GM18858 (cell line): ENCODE measurements around the gene FKBP9.
A peak's percentile ranks its signal among the peaks of the same experiment; 100 is the strongest.
"Not testable (repeated sequence)": the region's sequence is repeated elsewhere in the genome, so short reads cannot be mapped to it uniquely, and the experiment has no call there.

ENCODE experiments used
- ATAC-seq: cut with Tn5 transposase; IDR thresholded peaks from one replicate; pipeline ENCODE4 v1.9.1; 2021; ENCODE audit not compliant: unreplicated experiment

The FKBP9 gene

DNA sequence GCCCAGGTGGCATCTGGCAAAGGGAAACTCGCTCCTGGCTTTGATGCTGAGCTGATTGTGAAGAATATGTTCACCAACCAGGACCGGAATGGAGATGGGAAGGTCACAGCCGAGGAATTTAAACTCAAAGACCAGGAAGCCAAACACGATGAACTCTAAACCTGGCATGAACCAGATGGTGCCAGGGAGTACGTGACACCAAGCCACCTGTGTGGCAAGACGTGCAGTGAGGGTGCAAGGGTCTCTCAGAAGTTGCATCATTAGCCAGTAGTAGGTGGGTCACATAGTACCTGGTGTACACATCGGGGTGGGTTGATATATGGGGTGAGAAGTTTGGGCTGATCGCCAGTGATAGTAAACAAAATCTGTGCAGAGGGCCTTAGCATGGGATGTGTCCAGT, 48.0 kb downstream of the FKBP9 start:
- not testable (repeated sequence) for ATAC-seq

DNA sequence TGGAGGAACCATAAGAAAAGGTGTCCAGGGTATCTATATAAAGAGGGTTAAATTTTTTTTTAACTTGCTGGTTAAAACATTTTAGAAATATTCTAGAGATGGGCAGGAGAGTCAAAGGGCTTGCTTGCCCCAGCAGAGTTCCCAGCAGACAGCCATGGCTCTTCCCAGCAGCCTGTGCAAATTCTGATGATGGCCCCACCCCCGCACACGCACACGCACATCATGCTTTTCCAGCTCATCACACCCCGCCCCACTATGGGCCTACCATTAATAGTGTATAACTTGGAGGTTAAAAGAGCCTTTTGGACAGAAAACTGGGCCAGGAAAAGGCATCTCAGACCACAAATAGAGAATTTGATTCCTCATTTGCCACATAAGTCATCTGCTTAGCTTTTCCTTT, 48.5 kb downstream of the FKBP9 start:
- ATAC-seq = not testable (repeated sequence)

DNA sequence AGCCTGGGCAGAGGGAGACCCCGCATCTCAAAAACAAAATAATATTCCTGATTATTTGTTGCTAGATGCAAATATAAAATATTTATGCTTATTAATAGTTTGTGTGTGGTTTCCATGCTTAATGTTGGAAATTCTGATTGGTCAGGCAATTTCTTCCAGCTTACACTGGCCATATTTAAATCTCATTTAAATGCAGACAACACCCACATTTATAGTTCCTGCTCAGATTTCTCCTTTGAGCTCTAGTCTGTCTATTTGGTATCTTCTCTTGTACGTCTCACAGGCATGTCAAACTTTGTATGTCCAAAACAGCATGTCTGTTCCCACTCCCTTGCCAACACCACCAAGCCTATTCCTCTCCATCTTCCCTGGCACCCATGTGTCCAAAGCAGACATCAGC, 52.5 kb downstream of the FKBP9 start:
- no peak for ATAC-seq

DNA sequence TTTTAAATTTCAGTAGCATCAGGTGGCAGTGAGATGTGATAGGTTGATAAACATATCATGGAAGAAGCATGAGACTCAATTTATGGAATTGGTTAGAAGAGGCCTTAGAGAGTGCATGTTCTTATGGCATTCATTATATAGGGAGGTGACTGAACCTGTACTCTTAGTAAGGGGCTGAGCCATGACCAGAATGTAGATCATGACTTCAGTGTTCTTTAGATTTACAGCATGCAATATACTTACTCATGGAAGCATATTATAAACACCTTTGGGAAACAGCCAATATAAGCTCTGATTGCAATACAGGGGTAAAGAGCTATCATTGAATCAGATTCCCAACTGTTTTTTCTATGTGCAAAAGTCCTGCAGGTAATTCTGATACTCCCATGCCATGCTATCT, 55.1 kb downstream of the FKBP9 start:
- ATAC-seq = no peak

DNA sequence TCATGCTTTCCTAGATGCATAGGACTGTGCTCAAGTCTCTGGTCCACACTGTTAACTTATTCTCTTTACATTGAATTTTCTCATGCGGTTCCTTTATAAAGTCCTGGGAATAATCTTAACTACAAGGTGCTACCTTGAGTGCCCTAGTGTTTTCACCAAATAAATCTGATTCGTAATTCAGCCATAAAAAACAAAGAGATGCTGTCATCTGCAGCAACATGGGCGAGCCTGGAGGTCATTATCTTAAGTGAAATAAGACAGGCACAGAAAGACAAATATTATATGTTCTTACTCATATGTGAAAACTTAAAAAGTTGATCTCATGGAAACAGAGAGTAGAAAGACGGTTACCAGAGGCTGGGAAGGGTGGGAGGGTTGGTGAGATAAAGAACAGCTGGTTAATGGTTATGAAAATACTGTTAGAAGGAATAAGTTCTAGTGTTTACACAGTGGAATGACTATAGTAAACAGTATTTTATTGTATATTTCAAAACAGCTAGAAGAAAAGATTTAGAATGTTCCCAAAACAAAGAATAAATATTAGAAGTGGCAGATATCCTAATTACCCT, 67.0 kb downstream of the FKBP9 start:
- no peak for ATAC-seq

DNA sequence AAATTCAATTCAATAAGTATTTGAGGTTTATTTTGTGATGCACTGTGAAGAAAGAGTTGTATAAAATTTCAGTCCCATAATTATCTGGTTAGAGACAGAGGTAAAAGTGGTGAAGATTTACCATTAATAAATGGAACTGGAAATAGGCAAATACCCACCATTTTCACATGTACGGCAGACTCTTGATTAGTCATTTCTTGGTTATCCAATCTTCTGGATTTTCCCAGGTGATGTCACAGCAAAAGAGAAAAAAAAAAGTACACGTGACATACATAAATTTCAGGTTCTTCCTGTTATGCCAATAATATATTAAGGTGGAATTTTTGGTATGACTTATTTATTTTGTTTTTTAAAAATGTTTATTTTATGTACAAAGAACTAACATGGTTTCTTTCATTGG, 78.5 kb downstream of the FKBP9 start:
- no peak for ATAC-seq

DNA sequence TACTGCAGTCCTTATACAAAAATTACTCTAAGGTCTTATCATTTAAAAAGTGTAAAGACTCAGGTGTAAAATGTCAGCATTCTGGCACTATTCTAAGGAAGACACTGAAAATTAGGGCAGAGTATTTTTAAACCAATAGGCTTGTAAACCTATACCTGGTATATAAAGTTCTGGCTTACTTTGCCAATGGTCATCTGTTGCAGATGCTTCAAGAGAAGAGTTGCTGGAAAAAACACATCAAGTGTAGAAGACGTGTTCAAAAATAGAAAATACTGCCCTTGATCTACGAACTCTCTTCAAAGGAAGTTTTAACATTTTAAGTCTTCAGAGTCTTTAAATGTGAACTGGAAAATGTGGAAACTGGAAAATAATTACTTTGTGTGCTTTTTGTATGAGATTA, 81.4 kb downstream of the FKBP9 start:
- no peak for ATAC-seq

DNA sequence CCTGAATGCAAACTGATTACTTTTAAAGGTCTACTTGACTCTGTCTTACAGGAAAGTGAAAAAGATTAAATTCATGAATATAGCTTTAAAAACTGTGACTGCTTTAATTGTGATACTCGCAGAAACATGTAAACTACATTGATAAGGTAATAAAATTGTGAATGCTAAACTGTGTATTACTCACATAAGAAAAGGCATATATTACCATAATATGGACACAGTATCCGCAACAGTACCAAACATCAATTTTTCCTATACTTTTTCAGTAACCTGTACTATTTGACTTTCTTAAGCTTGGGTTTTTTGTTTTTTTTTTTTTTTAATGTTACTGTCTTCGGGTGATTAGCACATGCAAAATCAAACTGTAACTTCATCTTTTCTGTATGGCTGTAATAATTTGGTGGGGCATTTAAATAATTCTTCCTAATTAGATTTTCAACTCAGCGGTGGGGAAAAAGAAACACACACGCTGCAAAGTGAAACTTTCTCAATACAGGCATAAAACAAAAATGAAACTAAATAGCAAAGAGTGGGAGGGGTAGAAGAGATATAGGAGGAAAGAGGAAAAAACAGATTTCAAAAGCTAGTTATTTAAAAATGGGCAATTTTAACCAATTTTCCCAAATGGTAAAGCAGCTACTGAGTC, 82.1 kb downstream of the FKBP9 start:
- ATAC-seq = peak; percentile 27

DNA sequence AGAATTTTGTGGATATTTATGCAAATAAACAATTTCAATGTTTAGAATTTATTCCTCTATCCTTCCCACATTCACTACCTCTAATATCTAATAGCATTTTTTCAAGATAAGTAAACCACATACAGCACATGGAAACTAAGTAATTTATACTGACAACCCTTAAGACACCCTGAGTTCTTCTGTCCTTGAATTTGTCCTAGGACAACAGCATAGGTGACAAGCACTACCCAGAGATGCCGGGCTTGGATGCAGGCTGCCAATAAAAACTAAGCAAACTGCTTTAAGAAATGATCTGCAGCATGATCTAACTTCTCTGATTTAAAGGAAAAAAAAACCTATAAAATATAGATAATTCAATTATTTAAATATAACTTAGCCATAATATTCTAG, 82.7 kb downstream of the FKBP9 start:
- no peak for ATAC-seq

DNA sequence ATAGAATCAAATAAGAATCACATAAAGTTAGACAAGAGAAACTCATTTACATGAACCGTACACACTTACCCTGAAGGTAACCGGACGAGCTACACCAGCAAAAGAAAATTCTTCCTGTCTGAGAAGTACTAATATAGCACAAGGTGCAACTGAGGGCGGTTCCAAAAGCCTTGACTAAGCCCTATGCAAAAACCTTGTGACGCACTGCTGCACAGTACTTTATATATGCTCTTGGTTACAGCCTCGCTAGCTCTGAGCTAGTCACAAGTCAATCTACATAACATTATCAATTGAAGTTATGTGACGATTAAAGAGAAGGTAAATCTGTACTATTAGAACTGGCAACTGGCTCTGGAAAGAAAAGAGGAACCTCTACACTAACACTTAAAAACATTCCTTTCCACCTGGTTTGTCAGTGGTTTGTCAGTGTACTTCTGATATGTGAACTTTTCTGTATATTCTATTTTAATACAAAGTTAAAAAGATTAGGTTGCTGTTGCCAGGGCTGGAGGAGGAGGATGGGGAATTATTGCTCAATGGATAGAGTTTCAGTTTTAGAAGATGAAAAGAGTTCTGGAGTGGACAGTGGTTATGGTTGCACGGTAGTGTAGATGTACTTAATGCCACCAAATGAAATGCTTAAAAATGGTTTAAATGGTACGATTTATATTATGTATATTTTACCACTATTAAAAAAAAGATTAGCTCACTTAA, 83.7 kb downstream of the FKBP9 start:
- ATAC-seq = peak; percentile 87

DNA sequence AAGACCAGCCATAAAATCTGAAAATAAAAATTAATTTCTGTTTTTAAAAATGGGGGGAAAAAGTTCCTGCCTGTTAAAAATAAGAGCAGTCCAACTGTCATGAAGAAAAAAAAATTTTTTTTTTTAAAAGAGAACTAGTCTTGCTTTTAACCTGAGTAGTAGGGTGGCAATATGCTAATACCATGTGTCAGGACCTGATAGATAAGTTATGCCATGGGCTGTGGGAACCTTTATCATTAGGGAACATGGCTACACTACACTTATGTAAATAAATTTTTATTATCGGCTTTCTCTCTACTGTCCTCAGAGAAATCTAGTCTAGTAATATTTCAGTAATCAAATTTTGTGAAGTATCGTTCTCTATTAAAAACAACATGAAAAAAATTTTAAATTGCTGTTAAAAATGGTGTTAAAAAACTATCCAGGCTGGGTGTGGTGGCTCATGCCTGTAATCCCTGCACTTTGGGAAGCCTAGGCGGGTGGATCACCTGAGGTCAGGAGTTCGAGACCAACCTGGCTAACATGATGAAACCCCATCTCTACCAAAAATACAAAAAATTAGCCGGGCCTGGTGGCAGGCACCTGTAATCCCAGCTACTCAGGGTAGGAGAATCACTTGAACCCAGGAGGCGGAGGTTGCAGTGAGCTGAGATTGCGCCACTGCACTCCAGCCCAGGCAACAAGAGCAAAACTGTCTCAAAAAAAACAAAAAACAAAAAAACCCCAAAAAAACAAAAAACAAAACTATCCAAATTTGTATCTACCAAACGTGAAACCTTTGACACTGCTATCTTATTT, 84.6 kb downstream of the FKBP9 start:
- no peak for ATAC-seq

DNA sequence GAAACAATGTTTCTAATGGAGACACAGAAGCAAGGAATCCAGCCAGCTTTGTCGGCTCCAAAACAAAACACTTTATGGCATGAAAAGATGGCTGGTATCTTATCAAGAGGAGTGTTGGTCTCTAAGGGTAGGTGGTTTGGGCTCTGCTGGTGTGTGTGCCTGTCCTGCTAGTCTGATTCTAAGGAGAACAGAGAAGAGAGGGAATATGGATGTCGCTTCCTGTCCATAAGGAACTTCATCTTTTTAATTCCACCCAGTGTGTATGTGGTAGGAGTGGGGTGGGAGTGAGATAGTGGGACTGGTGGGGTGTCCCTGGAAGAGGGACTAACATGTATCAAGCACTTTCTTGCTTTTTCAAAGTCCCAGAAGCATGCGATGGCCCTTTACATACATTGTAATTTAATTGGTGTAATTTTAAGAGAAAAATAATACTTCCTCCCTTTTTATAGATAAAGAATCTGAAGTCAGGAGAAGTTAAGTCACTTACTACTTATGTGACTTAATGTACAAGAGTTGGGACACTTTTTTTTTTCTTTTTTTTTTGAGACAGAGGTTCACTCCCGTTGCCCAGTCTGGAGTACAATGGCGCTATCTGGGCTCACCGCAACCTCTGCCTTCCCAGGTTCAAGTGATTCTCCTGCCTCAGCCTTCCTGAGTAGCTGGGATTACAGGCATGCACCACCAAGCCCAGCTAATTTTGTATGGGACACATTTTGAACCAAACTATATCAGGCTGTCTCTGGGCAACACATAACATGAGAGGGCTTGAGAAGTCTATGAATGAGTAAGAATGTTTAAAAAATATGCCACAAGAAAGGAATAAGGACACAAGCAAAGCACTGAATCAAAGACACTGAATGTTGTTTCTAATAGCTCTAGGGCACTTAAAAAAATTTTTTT, 86.5 kb downstream of the FKBP9 start:
- ATAC-seq = no peak

DNA sequence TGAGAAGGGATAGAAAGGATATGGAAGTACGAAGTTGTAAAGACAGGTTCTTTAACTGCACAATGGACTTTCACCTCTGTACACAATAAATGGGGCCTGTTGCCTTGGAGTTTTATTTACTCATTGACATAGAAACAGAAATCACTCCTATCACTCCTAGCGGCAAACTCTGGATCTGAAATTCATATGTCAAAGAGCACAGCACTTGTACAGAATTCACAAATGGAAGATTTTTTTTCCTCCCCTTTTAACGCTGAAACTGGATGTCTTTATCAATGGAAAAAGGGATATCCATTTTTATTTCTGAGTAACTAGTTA, 87.1 kb downstream of the FKBP9 start:
- ATAC-seq = no peak

DNA sequence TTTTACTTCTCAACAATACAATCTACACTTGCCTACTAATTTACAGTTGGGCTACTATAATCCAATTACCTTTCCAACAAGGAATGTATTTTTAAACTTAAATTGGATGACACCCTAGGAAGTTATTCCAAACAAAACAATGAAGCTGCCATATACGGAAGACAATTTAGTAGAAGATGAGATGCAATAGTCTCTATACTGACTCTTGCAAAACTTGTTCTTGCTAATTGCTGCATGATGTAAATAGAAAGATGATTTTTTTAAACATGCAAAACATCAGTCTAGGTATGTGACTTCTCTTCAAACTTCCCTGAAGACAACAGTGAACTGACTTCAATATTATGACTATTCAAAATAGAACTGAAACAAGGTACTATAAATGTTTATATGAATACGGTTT, 87.7 kb downstream of the FKBP9 start:
- ATAC-seq = peak; percentile 31

DNA sequence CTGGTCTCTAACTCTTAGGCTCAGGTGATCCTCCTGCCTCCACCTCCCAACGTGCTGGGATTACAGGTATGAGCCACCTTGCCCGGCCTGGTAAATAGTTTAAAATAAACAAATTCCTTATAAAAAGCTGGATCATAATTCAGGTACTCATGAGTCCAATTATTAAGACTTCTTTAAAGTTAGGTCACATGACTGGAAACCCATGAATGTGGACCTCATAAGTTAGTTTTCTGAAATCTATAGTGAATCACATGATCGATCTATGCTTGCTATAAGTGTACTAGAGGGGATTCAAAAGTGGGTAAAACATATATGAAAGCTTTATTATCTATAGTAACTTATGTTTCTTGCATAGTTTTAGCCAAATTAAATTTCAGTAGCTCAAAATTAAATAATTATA, 91.0 kb downstream of the FKBP9 start:
- ATAC-seq = no peak

DNA sequence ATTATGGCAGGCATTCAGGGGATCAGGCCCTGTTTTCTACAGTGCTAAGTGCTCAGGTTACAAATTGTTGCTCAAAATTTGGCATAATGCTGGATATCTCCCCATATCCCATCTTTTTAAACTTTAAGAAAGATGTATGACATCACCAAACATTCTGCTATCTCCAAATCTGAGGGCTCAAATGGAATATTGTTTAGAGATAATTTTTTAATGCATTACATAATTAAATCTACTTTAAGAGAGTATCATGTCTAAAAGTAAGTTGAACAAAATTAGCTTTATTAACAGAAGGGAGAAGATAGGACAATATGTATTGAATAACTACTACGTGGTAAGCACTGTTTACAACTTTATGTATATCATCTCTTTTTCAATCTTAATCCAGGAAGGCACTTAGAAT, 91.5 kb downstream of the FKBP9 start:
- no peak for ATAC-seq

DNA sequence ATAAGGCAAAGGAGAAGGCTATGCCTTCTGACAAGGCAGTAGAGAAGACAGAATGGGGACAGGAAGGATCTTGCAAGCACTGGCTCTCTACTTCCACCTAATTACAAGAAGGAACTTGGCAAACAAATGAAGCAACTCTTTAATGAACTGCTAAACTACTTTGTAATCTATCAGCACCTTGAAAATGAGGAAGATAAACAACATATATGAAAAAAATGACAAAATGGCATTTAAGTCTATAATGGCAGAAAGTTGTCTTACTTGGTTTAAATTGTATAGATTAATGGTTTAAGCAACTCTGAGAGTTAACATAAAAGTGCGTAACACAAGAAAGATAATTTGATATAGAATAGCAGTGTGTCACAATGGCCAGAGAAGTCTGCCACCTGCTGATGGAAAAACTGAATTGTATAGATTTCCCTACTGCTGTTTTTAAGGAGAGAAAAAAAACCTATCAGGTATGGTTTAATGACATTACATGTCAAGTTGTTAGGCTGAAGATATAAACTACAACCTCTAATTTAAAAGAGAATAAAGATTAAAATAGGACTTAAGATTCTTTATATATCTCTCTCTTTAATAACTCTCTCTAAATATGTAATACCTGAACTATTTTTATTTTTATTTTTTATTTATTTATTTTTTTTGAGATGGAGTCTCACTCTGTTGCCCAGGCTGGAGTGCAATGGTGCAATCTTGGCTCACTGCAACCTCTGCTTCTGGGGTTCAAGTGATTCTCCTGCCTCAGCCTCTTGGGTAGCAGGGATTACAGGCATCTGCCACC, 93.5 kb downstream of the FKBP9 start:
- ATAC-seq = peak; percentile 61

DNA sequence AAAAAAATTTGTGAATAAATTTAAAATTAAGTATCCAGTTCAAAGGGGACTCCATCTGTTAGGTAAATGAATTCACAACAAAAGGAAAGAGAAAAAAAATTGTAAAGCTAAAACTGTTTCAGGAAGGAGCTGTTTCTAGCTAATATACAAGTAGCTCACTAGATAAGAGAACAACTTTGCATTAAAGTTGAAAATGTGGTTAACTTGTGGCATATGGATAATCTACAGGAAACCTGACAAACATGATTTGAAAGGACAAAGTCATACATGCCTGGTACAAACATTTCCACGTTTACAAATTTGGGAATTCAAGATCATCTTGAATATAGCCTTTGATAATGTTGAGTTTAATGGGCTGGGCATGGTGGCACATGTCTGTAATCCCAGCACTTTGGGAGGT, 96.5 kb downstream of the FKBP9 start:
- no peak for ATAC-seq

DNA sequence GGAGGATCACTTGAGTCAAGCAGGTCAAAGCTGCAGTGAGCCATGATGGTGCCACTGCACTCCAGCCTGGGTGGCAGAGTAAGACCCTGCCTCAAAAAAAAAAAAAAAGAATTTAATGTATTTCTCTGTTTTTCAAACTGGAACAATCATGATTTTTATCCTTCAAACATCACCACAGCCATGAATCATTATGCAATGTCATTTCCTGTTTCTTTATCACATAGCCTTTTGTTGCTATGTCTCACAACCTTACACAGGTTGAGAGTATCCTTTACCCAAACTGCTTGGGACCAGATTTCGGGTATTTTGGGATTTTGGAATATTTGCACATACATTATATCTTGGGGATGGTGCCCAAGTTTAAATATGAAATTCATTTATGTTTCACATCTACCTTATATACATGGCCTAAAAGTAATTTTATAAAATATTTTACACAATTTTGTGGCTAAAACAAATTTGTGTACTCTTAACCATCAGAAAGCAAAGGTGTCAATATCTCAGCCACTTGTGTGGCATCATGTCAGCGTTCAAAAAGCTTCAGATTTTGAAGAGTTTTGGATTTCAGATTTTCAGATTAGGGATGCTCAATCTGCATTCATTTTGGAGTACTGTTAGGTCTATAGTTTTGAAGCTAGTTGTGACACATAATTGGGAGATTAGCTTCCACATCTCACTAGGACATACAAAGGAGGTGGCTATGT, 97.2 kb downstream of the FKBP9 start:
- peak; percentile 31 for ATAC-seq

DNA sequence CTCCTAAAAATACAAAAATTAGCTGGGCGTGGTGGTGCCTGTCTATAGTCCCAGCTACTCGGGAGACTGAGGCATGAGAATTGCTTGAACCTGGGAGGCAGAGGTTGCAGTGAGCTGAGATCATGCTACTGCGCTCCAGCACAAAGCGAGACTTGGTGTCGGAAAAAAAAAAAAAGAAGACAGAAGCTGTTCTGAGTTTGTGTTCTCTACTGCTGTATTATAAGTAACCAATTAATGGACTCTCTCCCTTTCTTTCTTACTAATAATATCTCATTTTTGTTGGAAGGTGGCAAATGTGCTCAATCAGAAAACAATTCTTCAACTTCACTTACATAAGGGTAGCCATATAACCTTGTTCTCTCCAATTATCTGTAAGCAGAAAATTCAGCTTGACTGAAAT, 97.9 kb downstream of the FKBP9 start:
- ATAC-seq = no peak
